GM18505 (cell line): ENCODE data around the gene CIPC.

Source experiments
- ATAC-seq: cut with Tn5 transposase; IDR thresholded peaks from one replicate; pipeline ENCODE4 v1.9.1; 2021; ENCODE audit not compliant: unreplicated experiment
- POLR2A ChIP-seq: IDR thresholded peaks from 4 replicates; pipeline ENCODE4 v1.6.1; 2011; ENCODE audit warnings: borderline replicate concordance; ENCODE audit not compliant: insufficient read depth, insufficient read length; ENCODE audit errors: extremely low read depth

The CIPC gene

GRCh38 chr14:77102154-77102553 is 4.1 kb downstream of the CIPC start:
- ATAC-seq = no peak
- no peak for TF ChIP-seq POLR2A

GRCh38 chr14:77103475-77103874 is 5.4 kb downstream of the CIPC start:
- TF ChIP-seq POLR2A = no peak
- no peak for ATAC-seq

- no peak for TF ChIP-seq POLR2A
- ATAC-seq = no peak
These were observed 5.9 kb downstream of the CIPC start for GRCh38 chr14:77103951-77104350.

GRCh38 chr14:77104393-77104792 is 6.3 kb downstream of the CIPC start:
- TF ChIP-seq POLR2A = no peak
- no peak for ATAC-seq

GRCh38 chr14:77105145-77105939 is 7.3 kb downstream of the CIPC start:
- TF ChIP-seq POLR2A = no peak
- no peak for ATAC-seq

- ATAC-seq = no peak
- TF ChIP-seq POLR2A = no peak
These were observed 8.6 kb downstream of the CIPC start for GRCh38 chr14:77106666-77107065.

GRCh38 chr14:77107228-77107627 is 9.2 kb downstream of the CIPC start:
- no peak for ATAC-seq
- TF ChIP-seq POLR2A = no peak

GRCh38 chr14:77108753-77109152 is 10.7 kb downstream of the CIPC start:
- TF ChIP-seq POLR2A = no peak
- no peak for ATAC-seq

GRCh38 chr14:77109656-77110055 is 11.6 kb downstream of the CIPC start:
- no peak for ATAC-seq
- TF ChIP-seq POLR2A = no peak

GRCh38 chr14:77110286-77110685 is 12.2 kb downstream of the CIPC start:
- TF ChIP-seq POLR2A = no peak
- ATAC-seq = no peak

- no peak for ATAC-seq
- no peak for TF ChIP-seq POLR2A
These were observed 13.0 kb downstream of the CIPC start for GRCh38 chr14:77111021-77111420.

GRCh38 chr14:77113644-77114043 is 15.6 kb downstream of the CIPC start:
- TF ChIP-seq POLR2A = no peak
- ATAC-seq = no peak

- no peak for TF ChIP-seq POLR2A
- no peak for ATAC-seq
These were observed 16.6 kb downstream of the CIPC start for GRCh38 chr14:77114609-77115008.

GRCh38 chr14:77116172-77116817 is 18.2 kb downstream of the CIPC start:
- no peak for ATAC-seq
- no peak for TF ChIP-seq POLR2A
